ENCODE results near the gene BHLHE40.

BHLHE40 gene

GRCh38 chr3:4978204-4978965 lies 852 bp upstream of the BHLHE40 start (continued):
- TF ChIP-seq PATZ1 (tag by site-specific recombination; IDR thresholded peaks at IDR 0.05) (peak; percentile 99), GLIS2 (tag by site-specific recombination; IDR thresholded peaks at IDR 0.05) (peak; percentile 99), ZNF561 (tag by site-specific recombination; IDR thresholded peaks at IDR 0.05; ENCODE audit: borderline replicate concordance) (peak; percentile 92), HOXC10 (CRISPR knock-in tag; IDR thresholded peaks at IDR 0.05) (no peak), ZNF155 (tag by site-specific recombination; IDR thresholded peaks at IDR 0.05) (no peak), ZNF585B (tag by site-specific recombination; IDR thresholded peaks at IDR 0.05) (no peak), ZNF140 (tag by site-specific recombination; IDR thresholded peaks at IDR 0.05) (no peak), ZBTB17 (tag by site-specific recombination; IDR thresholded peaks at IDR 0.05) (peak; percentile 74), ZNF280C (tag by site-specific recombination; IDR thresholded peaks at IDR 0.05) (no peak), YY1 (tag by site-specific recombination; IDR thresholded peaks at IDR 0.05) (peak; percentile 36; the same call in 1 of the 2 replicates), HOXA7 (CRISPR knock-in tag; IDR thresholded peaks at IDR 0.05; ENCODE audit: borderline replicate concordance) (no peak), GLI4 (tag by site-specific recombination; IDR thresholded peaks at IDR 0.05) (no peak), ZNF645 (tag by site-specific recombination; IDR thresholded peaks at IDR 0.05) (no peak), REST (tag by site-specific recombination; IDR thresholded peaks at IDR 0.05) (peak; percentile 35; the same call in 1 of the 2 replicates), ZNF19 (tag by site-specific recombination; IDR thresholded peaks at IDR 0.05; ENCODE audit: low read depth) (no peak), ZBTB11 (tag by site-specific recombination; conservative IDR thresholded peaks at IDR 0.05; ENCODE audit: low read depth) (peak; percentile 62), ZNF302 (tag by site-specific recombination; IDR thresholded peaks at IDR 0.05; ENCODE audit: low read depth) (no peak), ZNF18 (tag by site-specific recombination; IDR thresholded peaks at IDR 0.05) (peak; percentile 92), ZNF362 (tag by site-specific recombination; IDR thresholded peaks at IDR 0.05) (no peak; the same call in 1 of the 2 replicates), ZNF596 (tag by site-specific recombination; IDR thresholded peaks at IDR 0.05) (peak; percentile 47; the same call in 1 of the 2 replicates), ZNF391 (tag by site-specific recombination; IDR thresholded peaks at IDR 0.05; ENCODE audit: borderline replicate concordance, low read depth) (no peak), ZNF174 (tag by site-specific recombination; IDR thresholded peaks at IDR 0.05) (no peak), ZNF404 (tag by site-specific recombination; IDR thresholded peaks at IDR 0.05) (no peak), ZNF175 (tag by site-specific recombination; IDR thresholded peaks at IDR 0.05) (no peak)

Measured in HEK293 (cell line).